ENCODE results near the gene TGFB1I1. TPM values are rescaled to one million over a fixed set of nuclear protein-coding genes. Genes with fewer than 3 reads are reported as not detected.

TGFB1I1 gene
- total and polyA plus RNA-seq, 2 donors (not counting 3 experiments of a cell fraction or from before 2014, with no cell fraction given): 73.7 to 115 TPM

DNA sequence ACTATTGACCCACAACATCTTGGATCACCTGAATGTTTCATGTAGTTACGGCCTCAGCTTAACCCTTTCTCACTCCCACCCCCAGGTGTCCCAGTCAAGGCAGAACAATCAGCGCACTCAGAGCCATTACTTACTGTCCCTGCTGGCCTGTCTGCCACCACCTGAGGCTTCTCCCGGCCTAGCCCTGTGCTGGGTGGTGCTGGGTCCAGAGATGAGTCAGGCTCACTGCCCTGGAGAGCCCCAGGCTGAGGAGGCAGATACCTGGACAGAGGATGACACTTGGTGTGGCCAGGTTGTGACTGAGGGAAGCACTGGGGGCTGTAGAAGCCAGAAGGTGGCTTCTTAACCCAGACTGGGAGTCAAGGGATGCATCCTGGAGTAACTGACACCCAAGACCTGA is 7.0 kb downstream of the TGFB1I1 start:
- CTCF ChIA-PET: interaction anchor here (0.8 to 3.4 kb wide), 2 partner anchors 9 to 19 kb away, joined by 3 to 13 read pairs; partner anchors contain the start of gene ARMC5
- no peak for FAIRE-seq

More for the DNA sequence above, 7.0 kb downstream of the TGFB1I1 start:
- Histone ChIP-seq H3K27me3 (ENCODE audit: control insufficient read depth in 2 of 2, insufficient read depth in 2 of 2, low read length in 2 of 2) (no peaks in the 10 kb centered on the region), H4K20me1 (replicated peaks; ENCODE audit: control insufficient read depth, extremely low read depth, insufficient read depth, low read length) (no peaks in the 10 kb centered on the region), H3K4me1 (ENCODE audit: control insufficient read depth, extremely low read depth, insufficient read depth, low read length) (peaks cover 10% of the 10 kb centered on the region), H3K9me3 (replicated peaks; ENCODE audit: control insufficient read depth, insufficient read depth, low read length) (no peaks in the 10 kb centered on the region), H3K9ac (replicated peaks; ENCODE audit: extremely low read depth, insufficient read depth, low read length) (no peak overlapping the region), H3K27ac (ENCODE audit: insufficient read depth, low read depth, low read length) (no peak overlapping the region), H3K9me1 (replicated peaks; ENCODE audit: control insufficient read depth, extremely low read depth, insufficient read depth, low read length) (no peaks in the 10 kb centered on the region), H2AFZ (ENCODE audit: low read depth, low read length) (no peak overlapping the region), H3K4me3 (replicated peaks in 1 of 3; ENCODE audit: insufficient read depth in 1 of 3, low read depth in 1 of 3, low read length in 3 of 3) (no peak overlapping the region), H3K36me3 (ENCODE audit: control insufficient read depth in 2 of 2, extremely low read depth in 1 of 2, insufficient read depth in 2 of 2, low read length in 2 of 2) (peaks cover 12 to 19% of the 10 kb centered on the region in 2 experiments), H3K79me2 (ENCODE audit: control insufficient read depth, insufficient read depth, low read length) (peaks cover 10% of the 10 kb centered on the region), H3K4me2 (ENCODE audit: insufficient read depth, low read length) (no peak overlapping the region)
- TF ChIP-seq GATA2 (IDR thresholded peaks at IDR 0.05; ENCODE audit: insufficient read depth, insufficient read length, low read depth, low read length) (no peak), FOS (IDR thresholded peaks at IDR 0.05; ENCODE audit: borderline replicate concordance, insufficient read depth, low read length) (no peak), MYC (IDR thresholded peaks at IDR 0.05; ENCODE audit: low read depth, low read length) (no peak), JUN (IDR thresholded peaks at IDR 0.05; ENCODE audit: borderline replicate concordance, insufficient read depth, insufficient read length, low read depth) (no peak), EZH2 (IDR thresholded peaks at IDR 0.05; ENCODE audit: borderline replicate concordance, low read depth, low read length, severe bottlenecking) (no peak)
- TF ChIP-seq, protein P1, sequence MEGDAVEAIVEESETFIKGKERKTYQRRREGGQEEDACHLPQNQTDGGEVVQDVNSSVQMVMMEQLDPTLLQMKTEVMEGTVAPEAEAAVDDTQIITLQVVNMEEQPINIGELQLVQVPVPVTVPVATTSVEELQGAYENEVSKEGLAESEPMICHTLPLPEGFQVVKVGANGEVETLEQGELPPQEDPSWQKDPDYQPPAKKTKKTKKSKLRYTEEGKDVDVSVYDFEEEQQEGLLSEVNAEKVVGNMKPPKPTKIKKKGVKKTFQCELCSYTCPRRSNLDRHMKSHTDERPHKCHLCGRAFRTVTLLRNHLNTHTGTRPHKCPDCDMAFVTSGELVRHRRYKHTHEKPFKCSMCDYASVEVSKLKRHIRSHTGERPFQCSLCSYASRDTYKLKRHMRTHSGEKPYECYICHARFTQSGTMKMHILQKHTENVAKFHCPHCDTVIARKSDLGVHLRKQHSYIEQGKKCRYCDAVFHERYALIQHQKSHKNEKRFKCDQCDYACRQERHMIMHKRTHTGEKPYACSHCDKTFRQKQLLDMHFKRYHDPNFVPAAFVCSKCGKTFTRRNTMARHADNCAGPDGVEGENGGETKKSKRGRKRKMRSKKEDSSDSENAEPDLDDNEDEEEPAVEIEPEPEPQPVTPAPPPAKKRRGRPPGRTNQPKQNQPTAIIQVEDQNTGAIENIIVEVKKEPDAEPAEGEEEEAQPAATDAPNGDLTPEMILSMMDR (IDR thresholded peaks at IDR 0.05; ENCODE audit: extremely low read depth in 1 of 2, insufficient read depth in 1 of 2, low read depth in 1 of 2, low read length in 2 of 2): no peak
- TF ChIP-seq, protein P2, sequence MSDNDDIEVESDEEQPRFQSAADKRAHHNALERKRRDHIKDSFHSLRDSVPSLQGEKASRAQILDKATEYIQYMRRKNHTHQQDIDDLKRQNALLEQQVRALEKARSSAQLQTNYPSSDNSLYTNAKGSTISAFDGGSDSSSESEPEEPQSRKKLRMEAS (IDR thresholded peaks at IDR 0.05; ENCODE audit: insufficient read depth, insufficient read length): no peak
- intact Hi-C loops (cut with micrococcal nuclease) (no loop called here), dilution Hi-C loops (cut with MboI; ENCODE audit: extremely low pct_ligation_motif_present, low sequenced_read_pairs) (no loop called here)
- DNase-seq (ENCODE audit: low read depth, low spot score): no peak
- POLR2A ChIA-PET: no interaction called here
- no TSS peak for BruUV-seq (replicated peaks)
